Prostate gland (tissue), 2 donors: ENCODE measurements around the gene ABL2.

Experiments
- CTCF ChIP-seq, 4 experiments: fragments of 200-600 bp in 2 of 4; fragments of 450-650 bp in 2 of 4; sonication (generic) in 2 of 4; IDR thresholded peaks; 1 replicate in 3 of 4; 2 replicates in 1 of 4; pipeline ENCODE4 v1.5.1; 2016 to 2019; ENCODE audit warnings: antibody characterized with exemption in 4 of 4, mild to moderate bottlenecking in 2 of 4, moderate library complexity in 2 of 4
- POLR2A ChIP-seq: fragments of 450-650 bp; IDR thresholded peaks from one replicate; pipeline ENCODE4 v1.6.1; 2016; ENCODE audit warnings: antibody characterized with exemption, mild to moderate bottlenecking
- POLR2AphosphoS5 ChIP-seq: sonication (generic); formaldehyde crosslinking; IDR thresholded peaks from one replicate; pipeline ENCODE4 v1.6.1; 2017; ENCODE audit warnings: antibody characterized with exemption

- no peak for TF ChIP-seq CTCF (IDR thresholded peaks at IDR 0.05)
- no peak for TF ChIP-seq POLR2AphosphoS5
- no peak for TF ChIP-seq POLR2A
These were observed 76.3 kb downstream of the ABL2 start for GRCh38 chr1:179153217-179153616.
